Fibroblast of mammary gland (primary cell): ENCODE measurements around the gene CPNE1.

Source experiments
- DNase-seq: peaks from one replicate; pipeline ENCODE4 v3.0.0-alpha.2; 2010; ENCODE audit warnings: low read depth
- H3K4me3 ChIP-seq: 2 replicates; pipeline ENCODE4 v1.5.1; 2011; ENCODE audit warnings: low read depth, mild to moderate bottlenecking, low read length, moderate library complexity; ENCODE audit not compliant: control insufficient read depth
- TF ChIP-seq, protein P1 (sequence below): conservative IDR thresholded peaks from 2 replicates; pipeline ENCODE4 v1.5.1; 2011; ENCODE audit warnings: low read depth, low read length, inconsistent platforms; ENCODE audit not compliant: control insufficient read depth, insufficient read depth

Gene CPNE1

DNA sequence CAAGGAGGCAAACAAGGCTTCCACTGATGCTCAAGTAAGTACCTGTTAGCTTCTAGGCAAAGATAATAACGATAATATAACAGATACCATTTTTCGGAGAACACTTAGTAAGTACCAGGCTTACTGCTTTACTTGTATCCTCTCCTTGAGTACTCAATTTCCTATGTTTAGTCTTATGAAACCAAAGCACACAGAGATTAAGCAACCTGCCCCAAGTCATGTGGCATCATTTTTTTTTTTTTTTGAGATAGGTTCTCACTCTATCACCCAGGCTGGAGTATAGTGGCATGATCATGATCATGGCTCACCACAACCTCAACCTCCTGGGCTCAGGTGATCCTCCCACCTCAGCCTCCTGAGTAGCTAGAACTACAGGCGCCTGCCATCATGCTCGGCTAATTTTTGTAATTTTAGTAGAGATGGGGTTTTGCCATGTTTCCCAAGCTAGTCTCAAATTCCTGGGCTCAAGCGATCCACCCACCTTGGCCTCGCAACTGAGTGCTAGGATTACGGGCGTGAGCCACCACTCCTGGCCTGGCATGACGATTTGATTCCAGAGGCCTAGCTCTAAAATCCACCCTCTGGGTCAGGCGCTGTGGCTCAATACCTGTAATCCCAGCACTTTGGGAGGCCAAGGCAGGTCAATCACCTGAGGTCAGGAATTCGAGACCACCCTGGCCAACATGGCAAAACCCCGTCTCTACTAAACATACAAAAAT, 35.1 kb downstream of the CPNE1 start:
- no peak overlapping the region for H3K4me3 ChIP-seq
- TF ChIP-seq, protein P1, sequence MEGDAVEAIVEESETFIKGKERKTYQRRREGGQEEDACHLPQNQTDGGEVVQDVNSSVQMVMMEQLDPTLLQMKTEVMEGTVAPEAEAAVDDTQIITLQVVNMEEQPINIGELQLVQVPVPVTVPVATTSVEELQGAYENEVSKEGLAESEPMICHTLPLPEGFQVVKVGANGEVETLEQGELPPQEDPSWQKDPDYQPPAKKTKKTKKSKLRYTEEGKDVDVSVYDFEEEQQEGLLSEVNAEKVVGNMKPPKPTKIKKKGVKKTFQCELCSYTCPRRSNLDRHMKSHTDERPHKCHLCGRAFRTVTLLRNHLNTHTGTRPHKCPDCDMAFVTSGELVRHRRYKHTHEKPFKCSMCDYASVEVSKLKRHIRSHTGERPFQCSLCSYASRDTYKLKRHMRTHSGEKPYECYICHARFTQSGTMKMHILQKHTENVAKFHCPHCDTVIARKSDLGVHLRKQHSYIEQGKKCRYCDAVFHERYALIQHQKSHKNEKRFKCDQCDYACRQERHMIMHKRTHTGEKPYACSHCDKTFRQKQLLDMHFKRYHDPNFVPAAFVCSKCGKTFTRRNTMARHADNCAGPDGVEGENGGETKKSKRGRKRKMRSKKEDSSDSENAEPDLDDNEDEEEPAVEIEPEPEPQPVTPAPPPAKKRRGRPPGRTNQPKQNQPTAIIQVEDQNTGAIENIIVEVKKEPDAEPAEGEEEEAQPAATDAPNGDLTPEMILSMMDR, result no peak
- DNase-seq, result no peak

DNA sequence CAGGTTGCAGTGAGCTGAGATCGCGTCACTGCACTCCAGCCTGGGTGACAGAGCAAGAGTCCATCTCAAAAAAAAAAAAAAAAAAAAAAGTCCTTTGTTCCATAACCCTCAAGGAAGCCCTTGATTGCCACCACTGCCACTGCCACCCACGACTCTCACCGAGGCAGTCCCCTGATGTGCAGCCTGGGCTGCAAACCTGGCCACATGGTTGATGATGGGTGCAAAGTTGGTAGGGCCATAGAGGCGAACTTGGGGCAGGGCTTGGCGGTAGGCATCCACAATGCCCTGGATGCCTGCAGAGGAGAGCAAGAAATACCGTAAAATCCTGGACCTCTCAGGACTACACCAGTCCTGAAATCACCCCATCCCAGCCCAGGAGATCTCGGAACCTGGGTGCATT, 37.6 kb downstream of the CPNE1 start:
- TF ChIP-seq, protein P1, result no peak
- DNase-seq, result no peak
- H3K4me3 ChIP-seq, result no peak overlapping the region

DNA sequence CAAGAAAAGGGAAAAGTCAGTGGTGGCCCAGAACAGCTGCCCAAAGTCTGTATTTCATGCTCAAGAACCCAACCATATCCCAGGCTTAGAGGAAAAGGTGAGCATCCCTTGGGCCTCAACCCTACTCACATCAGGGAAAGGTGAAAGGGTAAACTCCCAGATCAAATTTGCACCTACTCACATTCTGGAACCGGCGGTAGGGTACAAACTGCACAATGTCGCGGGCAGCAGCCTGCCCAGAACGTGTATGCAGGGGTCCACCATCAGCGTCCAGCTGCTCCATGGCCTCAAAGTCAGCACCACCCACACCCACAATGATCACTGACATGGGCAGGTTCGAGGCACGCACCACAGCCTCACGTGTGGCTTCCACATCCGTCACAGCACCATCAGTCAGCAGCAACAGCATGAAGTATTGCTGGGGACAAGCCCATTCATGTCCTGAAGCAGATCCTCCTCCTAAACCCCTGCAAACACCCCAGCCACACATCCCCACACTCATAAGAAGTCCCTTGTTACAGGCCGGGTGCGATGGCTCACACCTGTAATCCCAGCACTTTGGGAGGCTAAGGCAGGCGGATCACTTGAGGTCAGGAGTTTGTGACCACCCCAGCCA, 38.2 kb downstream of the CPNE1 start:
- no peak overlapping the region for H3K4me3 ChIP-seq
- TF ChIP-seq, protein P1, result no peak
- DNase-seq, result no peak

DNA sequence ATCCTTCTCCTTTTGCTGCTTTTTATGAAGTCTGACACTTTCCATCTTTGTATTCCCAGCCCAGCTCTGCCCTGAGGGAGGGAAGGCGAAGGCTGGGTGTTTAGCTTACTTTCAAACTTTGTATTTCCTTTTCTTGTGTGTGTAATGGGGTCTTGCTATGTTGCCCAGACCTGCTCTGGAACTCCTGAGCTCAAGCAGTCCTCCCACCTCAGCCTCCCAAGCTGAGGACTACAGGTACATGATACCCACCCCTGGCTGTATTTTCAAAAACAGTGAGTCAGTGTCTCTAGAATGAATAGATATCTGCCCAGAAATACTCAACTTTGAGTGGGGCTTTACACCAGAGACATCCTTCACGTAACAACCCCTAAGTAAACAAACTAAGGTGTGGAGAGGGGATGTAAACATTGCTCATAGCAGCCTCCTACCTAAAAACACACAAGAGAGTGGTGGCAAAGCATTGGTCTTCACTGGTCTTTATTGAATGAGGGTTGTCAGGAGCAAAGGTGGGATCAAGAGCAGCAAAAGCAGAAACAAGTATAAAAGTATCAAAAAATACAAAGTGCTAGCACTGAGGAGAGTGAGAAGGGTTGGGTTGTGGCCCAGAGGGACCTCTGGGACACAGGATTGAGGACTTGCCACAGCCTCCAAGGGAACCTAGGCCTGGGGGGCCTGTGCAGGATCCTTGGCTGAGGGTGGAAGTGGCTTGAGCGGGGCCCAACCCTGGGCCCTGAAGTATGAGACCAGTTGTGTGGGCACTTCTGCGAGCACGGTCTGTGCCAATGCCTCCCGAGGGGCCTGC, 38.9 kb downstream of the CPNE1 start:
- H3K4me3 ChIP-seq, result no peak overlapping the region
- TF ChIP-seq, protein P1, result no peak
- no peak for DNase-seq

DNA sequence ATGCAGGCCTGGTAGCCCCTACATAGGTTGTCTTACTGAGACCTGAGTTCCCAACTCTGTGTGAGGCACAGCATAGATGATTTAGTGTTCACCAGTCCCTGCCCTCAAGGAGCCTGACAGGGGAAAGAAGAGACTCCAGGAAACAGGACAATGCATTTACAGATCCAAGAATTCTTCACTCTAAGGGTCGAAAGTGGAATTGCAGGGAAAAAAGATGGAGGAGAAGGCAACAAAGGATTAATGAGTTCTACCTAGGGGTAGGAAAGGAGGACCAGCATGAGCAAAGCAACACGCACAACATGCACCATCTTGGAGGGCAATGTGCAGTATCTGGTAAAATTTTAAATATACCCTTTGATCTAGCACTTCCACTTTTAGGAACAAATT, 43.1 kb downstream of the CPNE1 start:
- H3K4me3 ChIP-seq, result no peak overlapping the region
- TF ChIP-seq, protein P1, result peak; percentile 5
- DNase-seq, result no peak

DNA sequence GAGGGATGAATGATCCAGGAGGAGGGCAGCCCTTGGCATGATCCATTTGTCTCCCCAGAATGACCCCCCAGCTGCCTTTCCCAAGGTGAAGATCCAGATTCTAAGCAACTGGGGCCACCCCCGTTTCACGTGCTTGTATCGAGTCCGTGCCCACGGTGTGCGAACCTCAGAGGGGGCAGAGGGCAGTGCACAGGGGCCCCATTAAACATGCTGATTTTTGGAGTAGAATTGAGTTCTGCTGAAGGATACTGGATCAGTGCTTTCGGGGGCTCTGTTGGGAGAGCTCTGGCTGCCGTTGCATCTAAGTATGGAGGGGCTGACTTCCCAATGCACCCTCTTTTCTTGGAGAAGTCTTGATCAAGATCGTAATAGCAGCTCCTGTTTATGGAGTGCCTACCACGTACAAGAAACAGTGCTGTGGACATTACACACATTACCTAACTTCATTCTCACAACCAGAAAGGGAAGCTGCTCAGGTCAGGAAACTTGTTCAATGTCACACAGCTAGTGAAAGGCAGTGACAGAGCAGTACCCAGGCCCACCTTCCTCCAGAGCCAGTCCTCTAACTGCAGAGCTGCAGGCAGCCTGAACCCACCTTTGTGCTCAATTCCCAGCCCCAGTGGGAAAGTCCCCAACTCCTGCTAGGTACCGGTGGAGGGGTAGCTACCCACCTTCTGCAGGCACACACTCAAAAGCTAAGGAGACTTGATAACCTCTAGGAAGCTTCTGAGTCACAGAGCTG, 43.7 kb downstream of the CPNE1 start:
- TF ChIP-seq, protein P1, result no peak
- no peak overlapping the region for H3K4me3 ChIP-seq
- no peak for DNase-seq
